Stimulated activated CD4-positive, alpha-beta T cell treated with anti-CD3 and anti-CD28 coated beads, TNF-alpha, amount 100 ng/mL, for 1 hour (primary cell): ENCODE measurements around the gene TMEM63B.

Source experiments
- DNase-seq, 3 donors: peaks; one replicate each; pipeline ENCODE4 v3.0.0-alpha.2; 2020; ENCODE audit warnings: low read depth in 3 of 3, low spot score in 1 of 3

Gene TMEM63B

DNA sequence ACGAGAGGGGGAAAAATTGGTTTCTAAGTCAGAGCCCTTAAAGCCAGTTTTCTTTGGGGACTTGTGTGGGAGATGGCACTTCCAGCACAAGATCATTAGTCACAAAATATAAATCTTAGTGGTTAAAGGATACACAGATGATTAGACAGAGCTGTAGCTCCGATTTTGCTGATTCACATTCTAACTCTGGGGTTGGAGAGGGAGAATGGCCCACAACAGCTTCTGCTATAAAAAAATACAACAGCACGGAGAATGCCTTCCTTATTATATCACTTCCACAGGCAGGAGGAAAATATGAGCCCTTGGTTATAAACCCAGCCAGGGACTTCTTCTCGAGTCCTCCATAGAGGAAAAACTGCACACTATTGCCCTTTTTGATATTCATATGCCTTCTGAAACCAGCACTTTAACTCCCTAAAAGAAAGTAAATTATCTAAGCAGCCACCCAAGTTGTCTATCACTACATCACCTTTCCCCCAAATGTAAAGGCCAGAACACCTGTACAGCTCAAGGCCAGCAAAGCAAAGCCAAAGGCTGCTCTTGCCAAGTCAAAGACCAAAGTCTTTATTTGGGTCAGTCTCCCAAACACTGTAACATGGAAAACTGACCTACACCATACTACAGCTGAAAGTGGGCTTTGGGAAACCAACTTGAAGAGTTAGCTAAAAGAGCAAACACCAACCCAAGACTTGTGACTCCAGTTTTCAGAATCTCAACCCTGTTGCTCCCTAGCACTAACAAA is 10.5 kb upstream of the TMEM63B start:
- no peak for DNase-seq

DNA sequence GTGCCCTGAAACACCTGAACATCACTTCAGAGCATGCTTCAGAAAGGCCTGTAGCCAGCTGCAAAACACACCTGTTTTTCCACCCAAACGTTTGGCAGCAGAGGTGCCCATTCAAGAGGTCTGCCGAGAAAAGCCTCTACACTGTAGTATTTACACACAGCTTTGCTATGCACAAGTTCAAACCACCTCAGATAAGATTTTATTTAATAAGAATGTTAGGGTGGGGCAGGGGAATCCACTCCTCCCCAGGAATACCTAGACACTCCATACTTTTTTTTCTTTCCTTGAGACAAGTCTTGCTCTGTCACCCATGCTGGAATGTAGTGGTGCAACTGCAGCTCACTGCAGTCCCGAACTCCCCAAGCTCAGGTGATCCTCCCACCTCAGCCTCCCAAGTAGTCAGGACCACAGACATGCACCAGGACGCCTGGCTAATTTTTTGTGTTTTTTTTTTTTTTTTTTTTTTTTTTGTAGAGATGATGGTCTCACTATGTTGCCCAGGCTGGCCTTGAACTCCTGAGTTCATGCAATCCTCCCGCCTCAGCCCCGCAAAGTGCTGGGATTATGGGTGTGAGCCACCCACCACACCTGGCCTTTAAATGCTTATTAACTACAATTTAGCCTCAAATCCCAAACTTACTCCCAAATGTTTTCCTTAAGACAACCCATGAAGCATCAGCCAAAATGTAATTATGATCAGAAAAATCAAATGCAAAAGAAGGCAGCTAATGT is 9.8 kb upstream of the TMEM63B start:
- no peak for DNase-seq

DNA sequence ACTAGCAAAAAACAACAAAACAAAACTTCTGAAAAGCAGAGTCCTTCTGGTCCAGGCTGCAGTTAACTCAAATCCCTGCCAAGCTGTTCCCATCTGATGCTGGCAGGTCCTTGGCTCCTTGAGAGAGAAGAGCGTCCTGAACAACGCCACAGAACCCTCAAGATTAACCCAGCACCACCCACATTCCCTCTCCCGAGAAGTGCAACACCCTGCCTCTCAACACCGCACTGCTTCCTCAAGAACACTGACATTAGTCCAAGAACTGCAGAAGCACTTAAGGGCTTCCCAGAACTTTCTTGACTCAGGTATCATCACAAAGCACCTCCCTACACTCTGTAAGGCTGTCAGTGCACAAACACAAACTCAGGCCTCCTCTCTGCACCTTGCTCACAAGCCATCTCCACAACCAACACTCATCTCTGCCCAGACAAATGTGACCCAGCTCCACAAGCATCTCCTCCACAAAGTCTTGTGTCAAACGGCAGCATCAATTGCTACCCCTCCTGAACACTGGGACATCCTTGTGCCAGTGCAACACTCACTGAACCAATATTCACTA is 7.6 kb upstream of the TMEM63B start:
- no peak for DNase-seq

DNA sequence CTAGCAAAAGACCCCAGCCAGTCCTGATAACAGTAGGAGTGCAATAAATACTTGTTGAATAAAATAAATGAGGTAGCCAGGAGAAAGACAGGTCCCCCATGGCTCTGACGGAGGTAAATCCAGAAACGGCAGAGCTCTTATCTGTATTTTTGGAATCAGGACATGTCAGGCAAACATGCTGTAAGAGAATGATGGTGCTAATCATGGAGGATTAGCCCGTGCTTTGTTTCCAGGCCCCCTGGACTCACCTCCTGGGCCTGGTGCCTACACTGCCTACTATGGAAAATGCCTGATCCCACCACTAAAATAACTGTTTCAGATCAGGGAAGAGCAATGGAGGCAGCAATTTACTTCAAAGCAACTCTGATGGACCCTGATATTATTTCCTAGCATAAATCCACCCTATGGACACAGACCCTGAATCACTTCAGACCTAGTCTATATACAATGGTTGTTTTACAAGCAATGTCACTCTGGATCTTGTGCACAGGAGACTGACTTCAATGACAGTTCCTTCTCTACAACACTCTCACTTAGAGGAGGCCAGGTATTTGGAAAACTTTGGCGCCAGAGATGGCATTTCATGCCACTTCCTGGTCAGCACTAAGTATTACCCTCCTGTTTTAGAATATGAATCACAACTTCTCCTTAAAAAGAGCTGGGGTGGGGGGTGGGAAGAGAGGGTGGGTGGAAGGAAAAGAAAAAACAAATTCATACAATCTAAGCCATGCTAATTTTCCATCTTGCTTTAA is 6.5 kb upstream of the TMEM63B start:
- DNase-seq = no peak

DNA sequence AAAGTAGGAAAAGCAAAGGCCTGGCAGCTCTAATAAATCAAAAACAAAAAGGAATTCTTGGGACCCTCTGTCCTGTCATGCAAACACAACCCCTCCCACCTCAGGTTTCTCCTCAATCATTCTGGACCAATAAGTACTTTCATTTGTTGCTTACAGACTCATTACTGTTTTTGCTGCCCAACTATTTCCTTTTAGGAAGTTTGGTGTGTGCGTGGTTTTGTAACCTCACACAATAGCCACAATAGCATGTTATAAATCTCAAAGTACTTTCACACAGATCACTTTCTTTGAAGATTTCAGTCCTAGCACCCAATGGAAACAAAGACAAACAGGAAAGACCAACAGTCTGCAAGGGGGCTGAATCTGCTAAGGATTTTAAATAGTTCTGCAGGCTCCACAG is 4.6 kb upstream of the TMEM63B start:
- no peak for DNase-seq

DNA sequence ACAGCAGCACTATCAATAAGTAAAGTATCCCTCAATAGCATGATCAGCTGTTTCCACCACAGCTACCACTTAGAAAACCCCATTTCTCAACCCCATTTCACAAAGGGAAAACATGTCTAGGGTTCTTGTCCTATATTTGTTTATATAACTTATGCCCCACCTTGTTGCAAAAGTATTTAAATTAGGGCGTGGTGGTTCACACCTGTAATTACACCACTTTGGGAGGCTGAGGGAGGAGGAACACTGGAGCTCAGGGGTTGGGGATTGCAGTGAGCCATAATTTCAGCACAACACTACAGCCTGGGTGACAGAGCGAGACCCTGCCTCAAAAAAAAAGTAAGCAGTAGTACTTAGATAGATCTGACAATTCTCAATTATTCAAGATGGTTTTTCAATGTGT is 3.8 kb upstream of the TMEM63B start:
- DNase-seq = no peak

DNA sequence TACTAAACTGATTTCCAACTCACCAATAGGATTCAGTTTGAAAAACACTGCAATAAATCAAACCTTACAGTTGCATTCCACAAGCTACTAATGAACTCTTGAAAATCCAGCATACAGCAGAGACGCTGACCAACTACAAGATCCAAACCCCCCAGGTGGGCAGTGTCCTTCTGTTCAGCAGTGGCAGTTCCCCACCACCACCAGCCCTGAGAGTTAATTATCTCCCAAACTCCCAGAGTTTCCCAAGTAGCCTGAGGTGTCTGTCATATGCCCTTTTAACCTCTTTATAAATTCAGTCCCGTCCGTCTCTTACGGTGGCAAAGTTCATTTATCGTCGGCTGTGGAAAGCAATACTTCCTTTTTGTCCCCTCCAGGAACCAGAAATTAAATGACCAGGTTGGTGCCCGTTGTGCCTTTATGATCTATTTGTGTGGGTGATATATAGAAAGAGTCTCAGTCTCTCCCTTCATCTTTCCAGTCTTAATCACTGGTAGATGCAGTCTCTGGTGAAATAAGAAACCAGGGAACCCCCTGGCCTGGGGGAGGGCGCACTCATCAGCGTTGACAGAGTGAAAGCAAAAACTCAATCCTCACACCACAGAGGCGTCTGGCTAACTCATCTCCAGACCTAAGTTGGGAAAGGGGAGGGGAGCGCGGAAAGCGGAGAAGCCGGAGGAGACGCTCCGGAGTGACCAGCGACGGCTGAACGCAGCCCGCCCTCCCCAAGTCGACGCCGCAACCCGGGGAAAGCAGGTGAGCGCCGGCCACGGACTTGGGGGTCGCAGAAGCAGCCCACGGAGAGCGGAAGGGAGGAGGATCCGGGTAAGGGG is 819 bp upstream of the TMEM63B start:
- peak; percentile 44 to 64 (median 48) for DNase-seq

DNA sequence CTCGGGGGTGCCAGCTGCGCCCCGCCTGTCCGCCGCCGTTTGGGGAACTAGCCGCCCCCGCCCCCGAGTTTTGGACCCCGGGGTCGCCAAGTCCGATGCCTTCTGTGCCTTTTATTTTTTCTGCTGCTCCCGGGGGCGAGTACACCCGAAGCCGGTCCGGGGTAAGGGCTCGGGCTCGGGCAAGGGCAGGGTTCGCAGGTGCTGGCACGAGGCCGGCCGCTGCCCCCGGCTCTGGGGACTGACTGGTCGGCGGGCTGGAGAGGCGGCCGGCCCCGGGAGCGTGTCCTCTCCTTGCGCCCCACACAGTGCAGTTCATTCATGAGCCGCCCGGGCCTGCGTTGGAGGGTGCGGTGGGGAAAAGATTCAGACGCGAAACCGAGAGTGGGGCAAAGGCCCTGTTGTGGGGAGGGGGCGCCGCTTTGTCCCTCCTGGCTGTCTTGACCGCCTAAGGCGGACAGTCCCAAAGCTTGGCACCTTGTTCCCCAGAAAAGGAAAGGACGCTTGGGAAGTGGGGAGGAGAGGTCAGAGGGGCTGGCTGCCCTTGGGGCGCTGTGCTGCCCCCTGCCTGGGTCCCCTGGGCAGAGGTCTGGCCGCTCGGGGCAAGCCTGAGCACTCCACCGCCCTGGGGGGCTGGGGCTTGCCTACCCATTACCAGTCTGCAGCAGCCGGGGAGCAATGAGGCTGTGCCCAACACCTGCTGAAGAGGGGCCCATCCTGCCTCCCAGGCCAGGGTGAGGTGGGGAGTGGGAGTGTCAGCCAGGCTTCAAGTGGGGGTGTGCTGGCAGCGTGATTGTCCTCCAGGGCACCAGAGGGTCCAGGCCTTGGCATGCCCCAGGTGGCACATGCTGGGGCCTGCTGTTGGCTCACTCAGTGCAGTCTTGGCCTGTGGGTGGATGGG is 915 bp downstream of the TMEM63B start:
- DNase-seq = no peak

DNA sequence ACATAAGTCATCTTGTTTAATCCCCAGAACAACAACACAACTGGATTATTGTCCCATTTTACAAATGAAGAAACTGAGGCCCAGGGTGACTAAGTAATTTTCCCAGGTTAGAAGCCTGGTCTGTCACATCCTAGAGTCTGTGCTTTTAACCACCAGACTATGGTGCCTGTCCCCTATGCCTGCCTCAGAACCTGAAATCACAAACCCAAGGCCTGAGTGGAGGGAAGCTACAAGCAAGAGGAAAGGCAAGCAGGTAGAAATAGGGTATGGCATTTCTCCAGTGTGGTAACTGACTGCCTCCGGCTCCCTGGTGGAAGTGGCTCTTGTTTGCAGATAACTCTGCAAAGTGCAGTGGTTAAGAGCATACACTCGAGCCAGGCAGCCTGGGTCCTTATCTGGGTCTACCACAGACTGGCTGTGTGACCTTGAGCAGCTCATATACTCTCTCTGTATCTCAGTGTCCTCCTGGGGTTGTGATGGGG is 2.5 kb downstream of the TMEM63B start:
- DNase-seq = no peak

DNA sequence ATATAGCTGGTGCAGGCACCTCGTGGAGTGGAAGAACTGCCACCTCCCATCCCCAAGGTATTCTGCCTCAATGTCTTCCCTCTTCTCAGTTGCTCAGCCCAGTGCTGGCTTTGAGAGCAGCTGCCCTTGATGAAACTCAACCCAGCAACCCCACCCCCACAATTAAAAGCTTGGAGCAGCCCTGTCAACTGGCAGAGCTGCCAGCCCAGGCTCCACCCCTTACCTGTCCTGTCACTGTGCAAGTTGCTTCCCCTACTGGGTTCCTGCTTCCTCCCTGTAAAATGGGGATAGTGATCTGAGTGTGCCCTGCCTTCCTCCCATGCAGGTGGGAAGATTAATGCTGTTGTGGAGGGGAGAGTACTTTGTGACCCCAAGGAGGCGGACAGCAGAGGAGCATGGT is 4.5 kb downstream of the TMEM63B start:
- no peak for DNase-seq

DNA sequence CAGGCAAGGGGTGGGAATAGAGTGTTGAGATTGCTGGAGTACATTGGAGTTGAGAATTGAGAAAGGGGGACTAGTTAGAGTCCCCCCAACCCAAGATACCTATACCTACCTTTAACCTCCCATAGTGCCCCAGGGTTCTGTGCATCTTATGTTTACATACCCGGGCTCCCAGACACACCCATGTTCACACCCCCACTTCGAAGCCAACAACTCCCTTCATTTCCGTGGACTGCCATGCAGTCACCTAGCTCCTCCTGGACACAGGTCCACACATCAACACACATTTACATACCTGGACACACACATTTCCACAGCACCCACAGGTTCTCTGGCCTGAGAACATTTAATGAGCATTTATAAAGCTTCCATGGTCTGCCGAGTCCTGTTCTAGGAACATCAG is 5.1 kb downstream of the TMEM63B start:
- no peak for DNase-seq

DNA sequence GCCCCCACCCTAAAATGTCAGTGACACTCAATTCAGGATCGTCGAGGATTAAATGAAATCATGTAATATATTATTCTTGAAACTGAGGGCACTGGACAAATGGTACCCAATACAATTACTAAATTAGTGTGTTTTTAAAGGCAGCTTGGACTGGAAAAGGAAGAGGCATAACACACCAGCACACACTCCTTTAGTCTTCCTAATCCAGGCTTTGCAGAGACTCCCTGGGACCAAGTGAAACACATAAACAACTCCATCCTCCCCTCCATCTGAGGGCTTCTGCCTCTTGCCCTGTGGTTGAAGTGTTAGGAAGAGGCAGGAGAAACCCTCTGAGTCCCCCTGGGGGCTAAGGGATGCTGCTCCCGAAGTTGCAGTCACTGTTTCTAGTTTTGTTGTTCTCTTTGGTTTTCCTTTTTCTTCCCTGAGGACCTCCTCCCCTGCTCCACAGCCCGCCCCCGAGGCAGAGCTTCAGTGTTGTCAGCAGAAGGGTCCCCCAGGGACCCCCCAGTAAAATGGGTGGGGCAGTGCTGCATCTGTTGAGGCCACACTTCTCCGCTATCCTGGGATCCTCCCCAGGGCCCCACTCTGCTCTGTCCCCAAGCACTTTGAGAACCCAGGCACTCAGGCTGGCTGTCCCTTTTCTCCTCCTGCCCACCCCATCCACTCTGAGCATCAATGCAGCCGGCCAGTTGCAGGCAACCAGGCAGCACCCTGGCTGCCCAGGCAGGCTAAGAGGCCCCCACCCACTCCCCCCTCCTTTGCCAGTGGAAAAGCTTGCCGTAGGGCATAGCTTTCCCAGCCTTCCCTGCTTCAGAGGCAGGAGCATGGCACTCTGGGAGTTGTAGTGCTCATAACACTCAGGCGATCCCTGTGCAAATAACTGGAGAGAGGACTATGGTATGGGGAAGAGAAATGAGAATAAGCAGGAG is 5.9 kb downstream of the TMEM63B start:
- no peak for DNase-seq

DNA sequence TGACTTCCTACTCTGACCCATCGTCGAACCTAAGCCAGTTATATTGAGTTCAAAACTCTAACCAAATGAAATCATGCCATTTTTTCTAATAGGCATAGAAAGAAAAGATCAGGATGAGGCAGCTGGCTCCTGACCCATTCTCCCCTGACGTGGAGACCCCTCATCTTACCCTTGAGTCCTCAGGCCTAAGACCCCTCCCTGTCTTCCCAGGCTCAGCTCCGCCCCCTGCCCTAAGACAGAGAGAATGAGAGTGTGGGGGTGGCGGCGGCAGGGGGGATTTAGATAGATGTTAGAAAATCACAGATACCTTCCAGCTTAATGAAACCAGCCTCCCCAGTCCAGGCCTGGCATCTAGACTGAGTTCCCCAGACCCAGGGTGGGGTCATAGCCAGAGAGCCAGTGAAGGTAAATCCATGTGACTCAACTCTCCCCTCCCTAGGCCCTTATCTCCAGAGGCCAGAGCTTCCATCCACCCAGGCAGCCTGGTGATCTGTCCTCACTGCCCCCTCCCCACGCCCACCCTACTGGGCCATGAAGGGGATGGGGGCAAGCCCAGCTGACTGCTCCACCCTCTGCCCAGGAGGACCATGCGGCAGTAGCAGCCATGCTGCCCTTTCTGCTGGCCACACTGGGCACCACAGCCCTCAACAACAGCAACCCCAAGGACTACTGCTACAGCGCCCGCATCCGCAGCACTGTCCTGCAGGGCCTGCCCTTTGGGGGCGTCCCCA is 6.8 kb downstream of the TMEM63B start:
- DNase-seq = no peak

DNA sequence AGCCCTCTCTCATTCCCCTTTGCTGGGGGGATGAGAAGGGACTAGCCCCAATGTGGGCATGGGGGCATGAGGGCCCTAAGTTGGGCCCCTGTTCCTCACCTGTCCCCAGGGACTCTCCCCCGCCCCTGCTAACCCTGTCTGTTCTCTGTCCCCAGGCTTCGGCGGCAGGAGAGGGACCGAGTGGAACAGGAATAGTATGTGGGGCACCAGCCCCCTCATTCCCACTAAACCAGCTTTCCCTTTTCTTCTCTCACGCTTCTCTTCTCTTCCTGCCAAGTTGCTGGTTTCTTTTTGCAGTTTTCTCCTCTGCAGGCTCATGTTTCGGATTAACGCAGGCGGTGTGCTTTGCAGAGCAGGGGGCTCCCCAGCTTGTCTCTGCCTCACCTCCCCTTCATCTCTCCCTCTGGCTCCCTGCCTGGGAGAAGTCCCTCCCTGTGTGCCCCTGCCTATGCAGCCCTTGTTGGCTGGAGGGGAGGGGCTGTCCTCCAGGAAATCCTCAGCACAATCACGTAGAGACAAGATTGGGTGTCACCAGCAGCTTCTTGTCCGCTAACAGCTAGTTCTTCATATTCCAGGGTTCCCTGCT is 7.9 kb downstream of the TMEM63B start:
- DNase-seq = no peak

DNA sequence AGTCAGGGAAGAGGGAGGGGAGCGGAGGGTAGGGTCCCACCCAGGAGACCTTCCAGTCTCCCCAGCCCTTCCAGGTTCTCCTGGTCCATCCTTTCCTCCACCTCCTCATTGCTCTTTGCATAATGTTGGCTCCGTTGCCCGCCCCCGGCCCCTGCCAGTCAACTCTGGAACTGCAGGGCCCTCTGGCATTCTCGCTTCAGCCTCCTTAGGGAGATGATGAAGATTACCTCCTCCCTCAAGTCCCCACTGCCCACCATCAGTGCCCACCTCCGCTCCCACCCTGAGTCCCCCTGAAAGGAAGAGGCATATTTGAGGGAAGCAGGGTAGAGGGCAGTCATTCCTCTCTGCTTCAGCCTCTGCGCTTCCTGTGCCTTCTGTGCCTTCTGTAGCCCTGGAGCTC is 8.5 kb downstream of the TMEM63B start:
- no peak for DNase-seq

DNA sequence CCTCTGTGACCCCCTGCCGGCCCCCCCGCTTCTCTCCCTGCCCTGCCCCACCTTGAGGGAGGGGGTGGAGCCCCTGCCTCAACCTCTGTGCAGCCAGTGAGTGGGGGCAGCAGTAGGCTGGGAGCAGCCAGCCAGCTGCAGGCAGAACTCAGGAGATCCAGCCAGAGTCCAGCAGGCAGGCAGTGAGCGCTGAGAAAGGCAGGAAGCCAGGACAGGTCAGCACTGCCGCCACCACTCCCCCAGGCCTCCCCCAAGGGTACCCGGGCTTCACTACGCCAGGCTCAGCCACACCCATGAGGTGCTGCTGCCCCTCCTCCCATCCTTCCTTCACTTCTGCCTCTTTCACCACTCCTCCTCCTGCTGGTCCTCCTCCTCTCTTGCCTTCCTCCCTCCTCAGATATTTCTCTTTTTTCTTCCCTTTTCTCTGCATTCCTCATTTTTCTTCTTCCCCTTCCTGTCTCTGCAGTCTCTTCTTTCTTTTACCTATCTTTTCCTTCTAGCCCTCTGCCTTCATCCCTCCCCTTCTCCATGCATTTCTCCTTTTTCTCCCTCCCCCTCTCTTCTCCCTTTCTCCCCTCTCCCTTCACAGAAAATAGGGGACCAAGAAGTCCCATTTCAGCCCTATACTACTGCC is 11.5 kb downstream of the TMEM63B start:
- DNase-seq = no peak

DNA sequence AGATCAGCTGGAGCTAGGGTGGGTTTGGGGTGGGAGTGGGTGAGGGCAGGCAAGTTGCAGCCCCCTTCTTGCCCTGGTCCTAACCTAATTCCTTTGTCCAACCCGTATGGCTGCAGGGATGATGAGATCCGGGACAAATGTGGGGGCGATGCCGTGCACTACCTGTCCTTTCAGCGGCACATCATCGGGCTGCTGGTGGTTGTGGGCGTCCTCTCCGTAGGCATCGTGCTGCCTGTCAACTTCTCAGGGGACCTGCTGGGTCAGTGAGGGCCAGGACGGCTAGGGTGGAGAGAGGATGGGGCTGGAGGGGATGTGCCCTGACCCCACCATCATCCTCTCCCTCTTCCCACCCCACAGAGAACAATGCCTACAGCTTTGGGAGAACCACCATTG is 12.0 kb downstream of the TMEM63B start:
- DNase-seq = no peak
